Upper lobe of right lung (tissue), 1 donor: ENCODE data around the gene KIF25. TPM values are rescaled to one million over a fixed set of nuclear protein-coding genes. Genes with fewer than 3 reads are reported as not detected.
A peak's percentile ranks its signal among the peaks of the same experiment; 100 is the strongest.

ENCODE experiments used
- ATAC-seq: fragments of 200-7000 bp; cut with Tn5 transposase; one replicate; pipeline ENCODE4 v1.9.1; 2020; ENCODE audit warnings: mild to moderate bottlenecking, moderate library complexity
- DNase-seq: peaks from one replicate; pipeline ENCODE4 v3.0.0-alpha.2; 2020
- H3K27ac ChIP-seq: fragments of 200-600 bp; one replicate; pipeline ENCODE4 v1.8.0; 2022
- H3K27me3 ChIP-seq: fragments of 200-600 bp; one replicate; pipeline ENCODE4 v1.8.0; 2022; ENCODE audit warnings: mild to moderate bottlenecking
- H3K36me3 ChIP-seq: fragments of 200-600 bp; one replicate; pipeline ENCODE4 v1.8.0; 2022
- H3K4me1 ChIP-seq: fragments of 200-600 bp; one replicate; pipeline ENCODE4 v1.8.0; 2022
- H3K4me3 ChIP-seq: fragments of 200-600 bp; one replicate; pipeline ENCODE4 v1.8.0; 2022; ENCODE audit warnings: mild to moderate bottlenecking
- H3K9me3 ChIP-seq: fragments of 200-600 bp; one replicate; pipeline ENCODE4 v1.8.0; 2022
- intact Hi-C: fragments of 100-400 bp; cut with DNase I; formaldehyde crosslinking; loops from one replicate; pipeline ENCODE4 v1.11.0; 2022
- total RNA-seq: library from RNA; stranded (reverse); fragmentation: NEBNext Ultra II Directional; extraction: Animal tissue kit (Norgen Biotek cat#: 25700); gene quantifications from one replicate; pipeline ENCODE4 v1.2.1, GENCODE V29; 2021
- TF ChIP-seq, protein P1 (sequence below): fragments of 200-600 bp; IDR thresholded peaks from one replicate; pipeline ENCODE4 v1.8.0; 2022; ENCODE audit warnings: antibody characterized with exemption
- donor health status: DM: no; HTN: yes; CAD: no; lungs with severe emphysema.

Gene KIF25
- total RNA-seq, 1 donor from 2014 or later, result 0.96 TPM

DNA sequence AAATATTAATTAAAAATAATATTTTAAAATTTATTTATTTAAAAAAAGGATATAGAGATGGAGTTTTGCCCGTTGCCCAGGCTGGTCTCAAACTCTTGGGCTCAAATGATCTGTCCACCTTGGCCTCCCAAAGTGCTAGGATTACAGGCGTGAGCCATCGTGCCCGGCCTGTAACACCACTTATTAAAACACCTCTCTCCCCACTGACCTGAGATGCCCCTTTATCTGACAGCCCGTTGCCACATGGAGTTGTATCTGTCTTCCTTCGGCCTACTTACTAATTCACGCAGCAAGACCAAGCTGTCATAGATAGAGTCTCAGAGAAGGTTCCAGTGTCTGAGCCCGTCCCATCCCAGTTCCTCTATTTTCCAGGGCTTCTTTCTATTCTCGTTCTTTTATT lies 30.7 kb downstream of the KIF25 start:
- Histone ChIP-seq H3K4me1 (peaks cover 8% of the 10 kb centered on the region), H3K9me3 (no peaks in the 10 kb centered on the region), H3K4me3 (no peak overlapping the region), H3K36me3 (no peaks in the 10 kb centered on the region), H3K27me3 (no peaks in the 10 kb centered on the region), H3K27ac (no peak overlapping the region)
- ATAC-seq, result no peak
- intact Hi-C loops, result no loop called here
- DNase-seq, result no peak
- TF ChIP-seq, protein P1, sequence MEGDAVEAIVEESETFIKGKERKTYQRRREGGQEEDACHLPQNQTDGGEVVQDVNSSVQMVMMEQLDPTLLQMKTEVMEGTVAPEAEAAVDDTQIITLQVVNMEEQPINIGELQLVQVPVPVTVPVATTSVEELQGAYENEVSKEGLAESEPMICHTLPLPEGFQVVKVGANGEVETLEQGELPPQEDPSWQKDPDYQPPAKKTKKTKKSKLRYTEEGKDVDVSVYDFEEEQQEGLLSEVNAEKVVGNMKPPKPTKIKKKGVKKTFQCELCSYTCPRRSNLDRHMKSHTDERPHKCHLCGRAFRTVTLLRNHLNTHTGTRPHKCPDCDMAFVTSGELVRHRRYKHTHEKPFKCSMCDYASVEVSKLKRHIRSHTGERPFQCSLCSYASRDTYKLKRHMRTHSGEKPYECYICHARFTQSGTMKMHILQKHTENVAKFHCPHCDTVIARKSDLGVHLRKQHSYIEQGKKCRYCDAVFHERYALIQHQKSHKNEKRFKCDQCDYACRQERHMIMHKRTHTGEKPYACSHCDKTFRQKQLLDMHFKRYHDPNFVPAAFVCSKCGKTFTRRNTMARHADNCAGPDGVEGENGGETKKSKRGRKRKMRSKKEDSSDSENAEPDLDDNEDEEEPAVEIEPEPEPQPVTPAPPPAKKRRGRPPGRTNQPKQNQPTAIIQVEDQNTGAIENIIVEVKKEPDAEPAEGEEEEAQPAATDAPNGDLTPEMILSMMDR, result no peak

DNA sequence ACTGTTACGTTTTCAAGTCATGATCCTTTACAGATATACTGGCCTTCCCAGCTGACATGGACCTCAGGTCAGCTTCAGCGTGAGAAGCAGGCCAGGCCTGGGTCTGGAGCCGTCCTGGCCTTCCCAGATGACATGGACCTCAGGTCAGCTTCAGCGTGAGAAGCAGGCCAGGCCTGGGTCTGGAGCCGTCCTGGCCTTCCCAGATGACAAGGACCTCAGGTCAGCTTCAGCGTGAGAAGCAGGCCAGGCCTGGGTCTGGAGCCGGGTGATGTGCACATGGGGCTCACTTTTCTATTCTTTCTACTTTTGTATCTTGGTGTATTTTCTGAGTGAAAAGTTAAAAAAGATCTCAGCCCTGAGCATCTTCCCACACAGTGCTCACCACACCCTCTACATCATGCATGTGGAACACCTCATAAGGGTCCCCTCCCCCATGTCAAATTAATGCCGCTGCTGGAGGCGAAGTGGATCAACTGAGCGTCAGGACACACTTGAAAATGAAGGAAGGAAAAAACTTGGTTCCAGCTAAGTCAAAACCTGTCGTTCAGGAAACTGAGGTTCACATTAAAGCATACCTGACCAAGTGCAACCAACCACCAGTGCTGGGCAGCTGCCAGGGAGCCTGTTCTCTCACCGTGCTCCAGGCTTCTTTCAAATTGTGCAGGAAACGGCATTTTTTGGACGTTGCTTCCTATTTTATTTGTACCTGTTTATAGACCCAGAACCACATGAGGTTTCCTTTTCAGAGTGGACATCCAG lies 32.2 kb downstream of the KIF25 start:
- Histone ChIP-seq H3K27ac (no peak overlapping the region), H3K9me3 (no peaks in the 10 kb centered on the region), H3K27me3 (no peaks in the 10 kb centered on the region), H3K36me3 (no peaks in the 10 kb centered on the region), H3K4me3 (no peak overlapping the region), H3K4me1 (peaks cover 9% of the 10 kb centered on the region)
- intact Hi-C loops, result no loop called here
- ATAC-seq (no peak), DNase-seq (no peak)
- TF ChIP-seq, protein P1, result no peak

GRCh38 chr6:168030218-168030746 lies 32.8 kb downstream of the KIF25 start:
- DNase-seq (no peak), ATAC-seq (no peak)
- Histone ChIP-seq H3K9me3 (no peaks in the 10 kb centered on the region), H3K27me3 (no peaks in the 10 kb centered on the region), H3K4me3 (no peak overlapping the region), H3K36me3 (no peaks in the 10 kb centered on the region), H3K27ac (no peak overlapping the region), H3K4me1 (peaks cover 9% of the 10 kb centered on the region)
- TF ChIP-seq, protein P1, result no peak
- intact Hi-C loops, result no loop called here

- DNase-seq (no peak), ATAC-seq (no peak)
- Histone ChIP-seq H3K9me3 (no peaks in the 10 kb centered on the region), H3K36me3 (no peaks in the 10 kb centered on the region), H3K4me3 (no peak overlapping the region), H3K4me1 (peaks cover 9% of the 10 kb centered on the region), H3K27ac (no peak overlapping the region), H3K27me3 (no peaks in the 10 kb centered on the region)
- TF ChIP-seq, protein P1, result no peak
- intact Hi-C loops, result no loop called here
Measured at GRCh38 chr6:168030908-168031307, 33.4 kb downstream of the KIF25 start.

- ATAC-seq, result no peak
- Histone ChIP-seq H3K27me3 (no peaks in the 10 kb centered on the region), H3K4me3 (no peak overlapping the region), H3K36me3 (no peaks in the 10 kb centered on the region), H3K4me1 (peaks cover 9% of the 10 kb centered on the region), H3K9me3 (no peaks in the 10 kb centered on the region), H3K27ac (peak overlapping the region; percentile 61)
- intact Hi-C loops, result no loop called here
- DNase-seq, result no peak
- TF ChIP-seq, protein P1, result no peak
Measured at GRCh38 chr6:168031411-168031971, 34.0 kb downstream of the KIF25 start.
